Effector memory CD4-positive, alpha-beta T cell (primary cell): ENCODE results near the gene COL1A1.

Experiments used
- DNase-seq, 3 donors: peaks; one replicate each; pipeline ENCODE4 v3.0.0-alpha.2; 2020
- H3K27ac ChIP-seq: 2 replicates; pipeline ENCODE4 v1.7.0; 2013; ENCODE audit warnings: mild to moderate bottlenecking, low read length, moderate library complexity; ENCODE audit not compliant: insufficient read depth, poor library complexity, severe bottlenecking
- H3K27me3 ChIP-seq: replicated peaks from 2 replicates; pipeline ENCODE4 v1.7.0; 2013; ENCODE audit warnings: mild to moderate bottlenecking, low read length; ENCODE audit not compliant: insufficient read depth, control insufficient read depth, poor library complexity, severe bottlenecking
- H3K36me3 ChIP-seq: 2 replicates; pipeline ENCODE4 v1.7.0; 2013; ENCODE audit warnings: mild to moderate bottlenecking, low read length, moderate library complexity; ENCODE audit not compliant: control insufficient read depth, insufficient read depth
- H3K4me1 ChIP-seq: 2 replicates; pipeline ENCODE4 v1.7.0; 2013; ENCODE audit warnings: low read length, mild to moderate bottlenecking; ENCODE audit not compliant: control insufficient read depth, insufficient read depth, poor library complexity, severe bottlenecking
- H3K4me3 ChIP-seq: 2 replicates; pipeline ENCODE4 v1.7.0; 2013; ENCODE audit warnings: low read length, low read depth, mild to moderate bottlenecking; ENCODE audit not compliant: insufficient read depth, poor library complexity, severe bottlenecking
- H3K9me3 ChIP-seq: 2 replicates; pipeline ENCODE4 v1.7.0; 2013; ENCODE audit warnings: mild to moderate bottlenecking, low read length, moderate library complexity; ENCODE audit not compliant: control insufficient read depth

COL1A1 gene

GRCh38 chr17:50139950-50140885 lies 61.2 kb downstream of the COL1A1 start:
- peak overlapping the region; percentile 35 for H3K4me3 ChIP-seq
- peaks cover 65% of the 10 kb centered on the region for H3K4me1 ChIP-seq
- no peaks in the 10 kb centered on the region for H3K27me3 ChIP-seq

DNA sequence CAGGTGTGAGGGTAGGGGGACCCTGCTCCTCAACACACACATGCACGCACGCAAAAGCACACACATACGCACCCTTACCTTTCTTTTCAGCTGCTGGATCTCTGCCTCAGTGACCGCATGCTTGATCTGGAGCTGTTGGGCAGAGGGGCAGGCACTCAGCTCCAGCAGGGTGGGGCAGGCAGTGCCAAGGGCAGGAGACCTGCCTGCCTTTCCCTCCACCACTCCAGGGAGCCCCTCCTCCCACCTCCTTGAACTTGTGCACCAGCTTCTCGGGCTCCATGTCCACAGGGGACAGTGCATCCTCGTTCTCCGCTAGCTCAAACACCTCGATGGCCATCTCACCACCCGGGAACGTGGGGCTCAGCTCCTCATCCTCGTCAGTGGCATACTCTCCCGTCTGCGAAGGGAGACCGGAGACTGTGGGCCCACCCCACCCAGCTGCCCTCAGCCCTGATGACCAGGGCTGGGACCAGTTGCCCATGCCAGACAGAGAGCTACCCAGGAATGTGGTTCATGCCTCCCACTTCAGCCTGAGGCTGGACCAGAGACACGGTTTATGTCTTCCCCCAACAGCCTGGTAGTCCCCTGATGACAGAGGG lies 62.1 kb downstream of the COL1A1 start:
- H3K4me1 ChIP-seq, result peaks cover 56% of the 10 kb centered on the region
- no peaks in the 10 kb centered on the region for H3K9me3 ChIP-seq
- H3K27me3 ChIP-seq, result no peaks in the 10 kb centered on the region
- no peak for DNase-seq
- no peak overlapping the region for H3K4me3 ChIP-seq
- H3K27ac ChIP-seq, result peak overlapping the region; percentile 23
- H3K36me3 ChIP-seq, result peaks cover 72% of the 10 kb centered on the region

More at GRCh38 chr17:50139950-50140885, 61.2 kb downstream of the COL1A1 start:
- H3K36me3 ChIP-seq, result peaks cover 74% of the 10 kb centered on the region
- H3K9me3 ChIP-seq, result no peaks in the 10 kb centered on the region
- DNase-seq, result peak; percentile 65 to 73 (median 68)
- peak overlapping the region; percentile 59 for H3K27ac ChIP-seq

DNA sequence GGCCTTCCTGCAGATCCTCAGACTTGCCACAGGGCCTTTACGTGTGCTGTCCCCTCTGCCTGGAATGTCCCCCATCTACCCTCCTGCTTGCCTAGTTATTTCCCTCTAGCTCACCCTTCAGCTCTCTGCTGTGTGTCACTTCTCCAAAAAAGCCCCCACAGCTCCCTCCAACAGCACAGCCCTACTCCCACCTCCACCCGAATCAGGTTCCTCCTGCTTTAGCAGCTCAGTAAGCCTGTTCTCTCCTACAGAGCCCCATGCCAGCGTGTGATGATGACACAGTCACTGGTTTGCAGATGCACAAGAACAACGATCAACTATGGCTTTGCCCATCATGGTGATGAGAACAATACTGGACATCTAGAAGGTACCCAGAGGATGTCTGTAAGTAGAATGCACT lies 64.4 kb downstream of the COL1A1 start:
- peaks cover 60% of the 10 kb centered on the region for H3K36me3 ChIP-seq
- H3K27ac ChIP-seq, result no peak overlapping the region

GRCh38 chr17:50136096-50136687 lies 65.2 kb downstream of the COL1A1 start:
- Histone ChIP-seq H3K4me3 (no peak overlapping the region), H3K27me3 (no peaks in the 10 kb centered on the region)

More for the DNA sequence above, 64.4 kb downstream of the COL1A1 start:
- Histone ChIP-seq H3K9me3 (no peaks in the 10 kb centered on the region), H3K4me3 (no peak overlapping the region), H3K27me3 (no peaks in the 10 kb centered on the region), H3K4me1 (peaks cover 33% of the 10 kb centered on the region)
- DNase-seq, result no peak

DNA sequence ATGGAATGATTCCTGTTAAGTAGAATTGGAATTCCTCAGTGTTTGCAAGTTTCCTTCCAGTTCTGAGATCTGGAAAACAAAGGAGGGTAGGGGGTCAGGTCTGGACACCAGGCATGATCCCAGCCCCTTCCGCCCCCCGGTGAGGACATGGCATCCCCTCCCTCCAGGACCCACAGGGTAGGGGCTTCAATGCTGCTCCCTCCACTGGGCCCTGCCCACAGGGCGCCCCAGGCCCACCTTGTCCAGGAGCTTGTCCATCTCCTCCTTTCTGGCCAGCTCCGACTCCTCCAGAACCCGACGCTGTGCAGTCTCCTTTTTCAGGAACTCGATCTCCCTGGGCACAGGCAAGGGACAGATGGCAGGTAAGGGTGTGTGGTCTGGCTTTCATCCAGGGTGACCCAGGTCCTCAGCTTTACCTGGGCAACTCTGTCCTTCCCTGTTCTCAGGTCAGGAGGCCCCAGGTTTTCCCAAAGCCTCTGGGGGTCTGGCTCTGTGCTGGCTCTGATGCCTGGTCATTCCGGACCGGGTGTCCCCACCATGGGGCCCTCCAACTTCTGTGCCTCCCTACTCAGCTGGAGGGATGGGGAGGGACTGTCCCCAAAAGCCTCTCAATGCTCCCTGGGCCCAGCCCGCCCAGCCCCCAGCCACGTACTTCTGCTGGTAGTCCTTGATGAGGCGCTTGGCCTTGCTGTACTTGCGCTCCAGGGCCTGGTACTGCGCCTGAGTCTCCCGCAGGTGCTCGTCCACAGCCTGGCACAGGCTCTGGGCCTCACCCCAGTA lies 65.9 kb downstream of the COL1A1 start:
- H3K36me3 ChIP-seq, result peaks cover 56% of the 10 kb centered on the region

More at GRCh38 chr17:50136096-50136687, 65.2 kb downstream of the COL1A1 start:
- H3K9me3 ChIP-seq, result no peaks in the 10 kb centered on the region
- no peak for DNase-seq
- H3K36me3 ChIP-seq, result peaks cover 60% of the 10 kb centered on the region
- no peak overlapping the region for H3K27ac ChIP-seq
- H3K4me1 ChIP-seq, result peaks cover 29% of the 10 kb centered on the region

GRCh38 chr17:50134206-50135110 lies 67.0 kb downstream of the COL1A1 start:
- no peak overlapping the region for H3K4me3 ChIP-seq
- no peaks in the 10 kb centered on the region for H3K27me3 ChIP-seq
- peaks cover 49% of the 10 kb centered on the region for H3K36me3 ChIP-seq
- no peak overlapping the region for H3K27ac ChIP-seq
- no peak for DNase-seq
- H3K4me1 ChIP-seq, result peaks cover 25% of the 10 kb centered on the region
- no peaks in the 10 kb centered on the region for H3K9me3 ChIP-seq

More for the DNA sequence above, 65.9 kb downstream of the COL1A1 start:
- Histone ChIP-seq H3K4me1 (peaks cover 28% of the 10 kb centered on the region), H3K9me3 (no peaks in the 10 kb centered on the region), H3K27me3 (no peaks in the 10 kb centered on the region), H3K4me3 (no peak overlapping the region), H3K27ac (no peak overlapping the region)
- no peak for DNase-seq

GRCh38 chr17:50133769-50134099 lies 67.7 kb downstream of the COL1A1 start:
- no peaks in the 10 kb centered on the region for H3K9me3 ChIP-seq
- no peaks in the 10 kb centered on the region for H3K27me3 ChIP-seq
- no peak overlapping the region for H3K27ac ChIP-seq
- peaks cover 42% of the 10 kb centered on the region for H3K36me3 ChIP-seq
- H3K4me3 ChIP-seq, result no peak overlapping the region
- DNase-seq, result no peak
- peaks cover 23% of the 10 kb centered on the region for H3K4me1 ChIP-seq
